ENCODE measurements around the gene FOXB1. TPM values are rescaled to one million over a fixed set of nuclear protein-coding genes. Genes with fewer than 3 reads are reported as not detected.

Gene FOXB1
- total RNA-seq, 1 experiment from 2014 or later = not detected

- no peak for DNase-seq (ENCODE audit: low read depth)
Observed at GRCh38 chr15:59998950-59999611, 5.0 kb upstream of the FOXB1 start.

GRCh38 chr15:59999612-60000112 lies 4.4 kb upstream of the FOXB1 start:
- DNase-seq (ENCODE audit: low read depth) = no peak

GRCh38 chr15:60000113-60000823 lies 3.8 kb upstream of the FOXB1 start:
- no peak for DNase-seq (ENCODE audit: low read depth)

- no peak for DNase-seq (ENCODE audit: low read depth)
Observed at GRCh38 chr15:60000824-60001609, 3.1 kb upstream of the FOXB1 start.

GRCh38 chr15:60001610-60002527 lies 2.2 kb upstream of the FOXB1 start:
- DNase-seq (ENCODE audit: low read depth) = no peak

GRCh38 chr15:60002528-60003218 lies 1.4 kb upstream of the FOXB1 start:
- DNase-seq (ENCODE audit: low read depth) = no peak

- no peak for DNase-seq (ENCODE audit: low read depth)
Observed at GRCh38 chr15:60003243-60004008, 685 bp upstream of the FOXB1 start.

- DNase-seq (ENCODE audit: low read depth) = no peak
Observed at GRCh38 chr15:60004846-60005351, 788 bp downstream of the FOXB1 start.

GRCh38 chr15:60005352-60006202 lies 1.5 kb downstream of the FOXB1 start:
- DNase-seq (ENCODE audit: low read depth) = no peak

- peak; percentile 75 for DNase-seq (ENCODE audit: low read depth)
Observed at GRCh38 chr15:60006203-60006862, 2.2 kb downstream of the FOXB1 start.

GRCh38 chr15:60006873-60007272 lies 2.8 kb downstream of the FOXB1 start:
- DNase-seq (ENCODE audit: low read depth) = no peak

- DNase-seq (ENCODE audit: low read depth) = no peak
Observed at GRCh38 chr15:60009124-60009960, 5.2 kb downstream of the FOXB1 start.

- DNase-seq (ENCODE audit: low read depth) = no peak
Observed at GRCh38 chr15:60009980-60010732, 6.0 kb downstream of the FOXB1 start.

GRCh38 chr15:60010858-60011257 lies 6.7 kb downstream of the FOXB1 start:
- no peak for DNase-seq (ENCODE audit: low read depth)

- no peak for DNase-seq (ENCODE audit: low read depth)
Observed at GRCh38 chr15:60012695-60013094, 8.6 kb downstream of the FOXB1 start.

Data from HT1080 (cell line).